IPS DF 4.7 (cell line): Measurements from ENCODE around the gene S1PR5.

ENCODE experiments used
- DNase-seq: peaks from one replicate; pipeline ENCODE4 v3.0.0-alpha.2; 2013; ENCODE audit warnings: low spot score; ENCODE audit errors: extremely low read depth

Gene S1PR5

DNA sequence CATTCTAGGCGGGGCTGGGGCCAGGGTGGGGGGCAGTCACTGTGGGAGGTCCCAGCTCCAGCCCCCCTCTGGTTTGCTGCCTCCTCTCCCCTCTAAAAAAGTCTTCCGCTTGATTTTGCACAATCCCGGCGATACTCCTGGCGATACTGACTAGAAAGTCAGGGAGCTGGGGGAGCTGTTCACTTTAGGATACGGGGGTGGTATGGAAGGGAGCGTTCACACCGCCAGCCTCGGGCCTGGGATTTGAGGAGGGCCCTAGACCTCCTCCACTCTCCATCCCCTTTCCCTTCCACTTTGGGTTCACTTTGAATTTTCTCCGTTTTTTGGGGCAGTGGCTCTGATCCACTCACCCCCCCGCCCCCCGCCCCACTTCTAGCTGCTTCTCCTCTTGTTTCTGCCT lies 49.1 kb downstream of the S1PR5 start:
- DNase-seq = no peak

DNA sequence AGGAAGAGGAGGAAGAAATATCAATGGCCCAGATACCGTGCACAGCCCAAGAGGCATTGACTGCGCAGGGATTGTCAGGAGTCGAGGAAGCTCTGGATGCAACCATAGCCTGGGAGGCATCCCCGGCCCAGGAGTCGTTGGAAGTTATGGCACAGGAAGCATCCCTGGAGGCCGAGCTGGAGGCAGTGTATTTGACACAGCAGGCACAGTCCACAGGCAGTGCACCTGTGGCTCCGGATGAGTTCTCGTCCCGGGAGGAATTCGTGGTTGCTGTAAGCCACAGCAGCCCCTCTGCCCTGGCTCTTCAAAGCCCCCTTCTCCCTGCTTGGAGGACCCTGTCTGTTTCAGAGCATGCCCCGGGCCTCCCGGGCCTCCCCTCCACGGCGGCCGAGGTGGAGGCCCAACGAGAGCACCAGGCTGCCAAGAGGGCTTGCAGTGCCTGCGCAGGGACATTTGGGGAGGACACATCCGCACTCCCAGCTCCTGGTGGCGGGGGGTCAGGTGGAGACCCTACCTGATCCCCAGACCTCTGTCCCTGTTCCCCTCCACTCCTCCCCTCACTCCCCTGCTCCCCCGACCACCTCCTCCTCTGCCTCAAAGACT lies 50.0 kb downstream of the S1PR5 start:
- no peak for DNase-seq

DNA sequence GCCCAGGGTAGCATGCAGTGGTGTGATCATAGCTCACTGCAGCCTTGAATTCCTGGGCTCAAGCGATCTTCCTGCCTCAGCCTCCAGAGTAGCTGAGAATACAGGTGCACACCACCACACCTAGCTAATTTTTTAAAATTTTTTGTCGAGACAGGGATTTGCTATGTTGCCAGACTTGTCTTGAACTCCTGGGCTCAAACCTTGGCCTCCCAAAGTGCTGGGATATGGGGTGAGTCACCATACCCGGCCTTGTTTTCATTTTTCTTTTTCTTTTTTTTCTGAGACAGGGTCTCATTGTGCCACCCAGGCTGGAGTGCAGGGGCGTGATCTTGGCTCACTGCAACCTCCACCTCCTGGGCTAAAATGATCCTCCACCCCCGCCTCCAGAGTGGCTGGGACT lies 52.8 kb downstream of the S1PR5 start:
- DNase-seq = no peak
